HEK293 (cell line): ENCODE data around the gene TCF7L1.

Experiments used
- REST ChIP-seq: fragments of 450-650 bp; formaldehyde crosslinking; IDR thresholded peaks from 2 replicates; pipeline ENCODE4 v1.5.1; 2016; ENCODE audit warnings: missing biosample characterization, missing genetic modification characterization
- ZNF174 ChIP-seq: fragments of 450-650 bp; formaldehyde crosslinking; IDR thresholded peaks from 2 replicates; pipeline ENCODE4 v1.5.0; 2017; ENCODE audit warnings: missing biosample characterization, mild to moderate bottlenecking, missing genetic modification characterization

GRCh38 chr2:85255813-85256594, 122.8 kb downstream of the TCF7L1 start:
- TF ChIP-seq ZNF174 (tag by site-specific recombination) (no peak), REST (no peak)
